Hepatic stellate cell (primary cell): ENCODE results near the gene SLC28A3.

ENCODE experiments used
- DNase-seq: peaks from one replicate; pipeline ENCODE4 v3.0.0; 2011; ENCODE audit warnings: low spot score

The SLC28A3 gene

GRCh38 chr9:84339962-84340361 is 596 bp downstream of the SLC28A3 start:
- DNase-seq: no peak

GRCh38 chr9:84339503-84339902 is 1.1 kb downstream of the SLC28A3 start:
- DNase-seq: no peak

DNA sequence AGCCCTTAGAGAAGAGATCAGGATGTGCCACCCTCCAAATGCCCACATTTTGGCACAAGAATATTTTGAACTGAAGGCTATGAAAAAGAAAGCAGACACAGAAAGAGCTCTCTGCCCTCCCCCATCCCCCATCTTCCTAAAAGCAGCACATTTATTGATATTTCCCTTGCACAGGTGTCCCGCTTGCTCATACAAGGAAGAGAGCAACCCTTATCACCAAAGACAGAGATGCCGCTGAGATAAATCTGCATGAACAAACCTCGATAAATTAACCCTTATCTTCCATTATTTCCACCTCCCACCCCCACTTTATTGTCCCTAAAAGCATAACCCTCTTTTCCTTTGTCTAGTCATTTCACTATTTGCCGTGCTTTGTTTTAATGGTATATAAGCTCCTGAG is 1.8 kb downstream of the SLC28A3 start:
- DNase-seq: no peak

DNA sequence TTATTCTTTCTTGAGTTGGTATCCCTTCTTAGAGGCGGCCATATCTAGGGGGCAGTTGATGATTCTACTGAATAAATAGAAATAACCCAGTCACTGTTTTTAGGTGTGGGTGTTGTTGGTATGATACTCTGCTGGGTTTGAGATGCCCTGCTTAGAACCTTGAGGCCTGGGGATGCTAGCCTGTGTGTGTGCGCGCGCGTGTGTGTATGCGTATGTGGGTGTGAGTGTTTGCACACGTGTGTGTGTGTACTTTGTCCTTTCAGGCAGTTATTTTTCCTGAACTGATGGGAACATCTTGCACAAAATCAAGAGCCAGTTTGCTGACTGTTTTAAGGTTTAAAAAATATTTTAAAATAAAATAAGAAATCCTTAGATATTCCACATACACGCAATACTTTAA is 3.3 kb downstream of the SLC28A3 start:
- no peak for DNase-seq

DNA sequence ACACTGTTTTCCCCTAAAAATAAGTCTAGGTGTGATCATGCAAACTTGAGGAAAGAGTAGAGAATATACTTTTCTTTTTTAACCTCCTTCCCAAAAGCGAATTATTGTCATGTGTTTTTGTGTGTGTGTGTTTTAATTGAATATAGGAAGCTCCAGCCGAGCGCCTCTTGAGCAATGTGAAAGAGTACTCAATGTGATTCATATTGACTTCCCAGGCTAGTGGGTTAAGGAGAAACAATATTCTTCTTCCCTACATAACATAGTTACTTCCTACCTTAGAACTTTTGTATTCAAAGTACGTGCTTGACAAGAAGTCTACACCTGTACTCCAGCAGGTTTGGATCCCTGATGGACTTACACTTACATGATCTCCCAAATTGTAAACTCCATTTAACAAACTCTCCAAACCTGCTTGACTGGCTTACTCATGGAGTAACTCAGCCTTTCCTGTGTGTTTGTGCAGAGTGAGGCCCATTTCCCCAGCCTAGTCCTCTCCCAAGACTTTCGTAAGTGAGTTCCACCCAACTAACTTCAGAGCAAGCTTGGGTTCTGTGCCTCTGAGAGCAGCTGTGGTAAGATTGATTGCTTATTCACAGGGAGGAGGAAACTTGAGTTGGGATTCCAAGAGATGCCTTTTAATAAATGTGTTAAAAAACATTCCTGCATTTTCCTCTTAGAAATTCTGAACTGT is 9.3 kb downstream of the SLC28A3 start:
- DNase-seq: no peak

DNA sequence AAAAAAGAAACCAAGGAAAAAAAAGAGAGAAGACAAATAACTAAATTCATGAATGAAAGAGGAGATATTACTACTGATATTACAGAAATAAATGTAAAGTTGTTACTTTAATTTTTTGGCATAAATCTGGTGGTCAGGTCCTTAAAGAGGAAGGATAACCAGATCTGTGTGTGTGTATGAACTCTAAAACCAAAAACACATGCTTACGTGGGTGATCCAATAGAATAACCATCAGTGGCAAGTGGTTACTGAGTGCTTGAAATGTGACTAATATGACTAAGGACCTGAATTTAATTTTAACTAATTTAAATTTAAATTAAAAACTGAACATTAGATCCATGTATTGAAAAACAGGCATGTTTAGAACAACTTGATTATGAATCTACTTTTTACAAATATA is 10.3 kb downstream of the SLC28A3 start:
- DNase-seq: no peak

- DNase-seq: no peak
These were observed 13.4 kb downstream of the SLC28A3 start for GRCh38 chr9:84327184-84327583.

GRCh38 chr9:84325347-84325973 is 15.1 kb downstream of the SLC28A3 start:
- DNase-seq: no peak

DNA sequence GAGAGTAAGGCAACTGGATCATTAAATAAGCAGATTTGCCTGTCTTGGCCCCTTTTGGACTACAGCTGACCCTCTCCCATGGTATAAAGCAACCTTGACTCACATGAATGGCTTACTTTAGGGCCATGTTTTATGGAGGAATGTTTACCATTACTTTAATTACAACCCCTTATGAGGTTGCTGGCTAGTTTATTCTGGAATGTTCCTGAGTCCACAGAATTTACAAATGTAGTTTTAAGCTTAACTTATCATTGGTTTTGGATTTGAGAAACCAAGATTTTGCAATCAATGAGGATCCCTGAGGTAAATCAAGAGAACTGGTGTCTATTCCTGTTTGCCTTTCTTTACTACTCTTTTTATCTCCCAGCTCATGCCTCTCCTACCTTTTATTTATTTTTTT is 15.7 kb downstream of the SLC28A3 start:
- no peak for DNase-seq

DNA sequence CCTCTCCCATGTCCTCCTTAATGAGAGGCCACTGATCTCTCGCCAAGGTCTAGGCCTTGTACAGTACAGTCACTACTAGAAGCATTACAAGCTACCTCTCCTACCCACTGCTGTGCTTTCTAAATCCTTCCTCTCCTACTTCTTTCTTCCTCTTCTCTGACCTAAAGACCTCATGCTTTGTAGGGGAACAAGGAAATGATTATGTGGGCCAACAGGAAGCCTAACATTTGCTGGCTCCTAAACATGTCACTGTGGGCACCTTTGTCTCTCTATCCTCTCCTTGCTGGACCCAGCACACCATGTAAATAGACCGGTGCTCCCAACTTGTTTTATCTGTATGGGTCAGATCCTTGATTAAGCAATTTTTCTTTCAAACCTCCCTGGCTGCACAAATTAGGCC is 16.7 kb downstream of the SLC28A3 start:
- no peak for DNase-seq

GRCh38 chr9:84322828-84323227 is 17.7 kb downstream of the SLC28A3 start:
- DNase-seq: peak; percentile 68

GRCh38 chr9:84320231-84320630 is 20.3 kb downstream of the SLC28A3 start:
- no peak for DNase-seq

DNA sequence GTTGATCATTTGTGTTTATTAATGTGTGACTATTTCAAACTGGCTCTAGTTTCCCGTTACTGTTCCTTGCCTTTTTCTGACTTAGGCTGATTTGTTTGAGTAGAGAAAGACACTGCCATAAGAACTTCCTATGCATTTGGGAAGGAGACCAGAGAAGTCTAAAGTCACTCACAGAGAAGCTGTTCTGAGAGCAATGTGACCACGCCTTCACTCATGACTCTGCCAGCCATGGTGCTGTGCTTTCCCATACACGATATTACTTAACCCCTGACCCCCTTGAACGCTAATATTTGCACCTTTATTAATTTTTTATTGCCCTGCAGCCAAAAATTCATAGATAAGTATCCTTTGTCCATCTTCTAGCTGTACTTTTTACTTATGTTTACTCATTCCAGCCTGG is 20.9 kb downstream of the SLC28A3 start:
- no peak for DNase-seq

DNA sequence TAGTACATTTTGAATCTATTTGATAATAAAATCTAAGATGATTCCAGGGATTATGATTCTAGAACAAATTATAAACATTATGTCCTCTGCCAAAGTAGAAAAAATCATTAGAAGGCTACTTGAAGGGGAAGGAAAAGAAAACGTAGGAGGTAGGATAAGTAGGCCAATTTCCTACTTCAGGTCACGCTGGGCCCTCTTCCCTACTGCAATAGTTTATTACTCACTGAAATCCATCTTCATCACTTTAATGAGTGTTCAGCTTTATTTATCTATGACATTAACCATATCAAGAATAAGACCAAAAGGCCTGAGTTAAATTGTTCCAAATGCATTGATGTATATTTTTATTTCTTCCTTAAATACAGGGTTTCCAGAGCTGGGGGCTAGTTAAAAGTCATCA is 21.6 kb downstream of the SLC28A3 start:
- no peak for DNase-seq

- no peak for DNase-seq
These were observed 23.0 kb downstream of the SLC28A3 start for GRCh38 chr9:84317563-84317962.

- DNase-seq: peak; percentile 38
These were observed 25.2 kb downstream of the SLC28A3 start for GRCh38 chr9:84315278-84315877.

DNA sequence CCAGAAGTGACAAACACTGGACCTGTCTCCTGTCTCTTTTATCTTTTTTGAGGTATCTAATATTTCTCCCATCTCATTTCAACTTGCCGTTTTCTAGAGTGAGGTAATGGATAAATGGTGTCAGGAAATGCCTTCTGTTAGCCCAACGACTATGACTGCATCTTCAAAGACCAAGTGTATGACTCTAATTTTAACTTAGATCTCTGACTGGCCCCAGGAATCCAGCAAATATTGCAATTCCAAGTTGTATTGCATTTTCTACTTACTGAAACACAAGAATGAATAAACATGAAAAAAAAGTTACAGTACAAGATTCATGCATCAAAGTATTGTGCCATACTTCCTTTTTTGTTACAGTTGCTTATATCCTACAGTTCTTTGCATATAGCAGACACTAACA is 26.3 kb downstream of the SLC28A3 start:
- no peak for DNase-seq

DNA sequence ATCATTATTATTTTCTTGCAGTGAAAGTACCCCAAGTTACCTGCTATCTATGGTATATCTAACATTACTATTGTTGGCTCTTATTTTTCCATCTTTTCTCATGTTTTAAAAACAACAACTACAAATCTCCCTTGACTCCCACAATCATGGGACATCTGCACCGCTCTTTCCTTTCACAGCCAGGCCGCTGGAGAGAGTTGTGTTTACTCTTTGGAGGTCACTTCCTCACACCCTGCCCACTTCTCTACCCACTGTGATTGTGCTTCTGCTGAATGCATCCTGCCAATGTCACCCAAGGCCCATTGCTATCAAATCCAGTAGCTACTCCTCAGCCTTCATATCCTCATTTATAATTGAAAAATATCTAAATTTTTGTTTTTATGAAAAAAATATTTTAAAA is 29.7 kb downstream of the SLC28A3 start:
- no peak for DNase-seq

DNA sequence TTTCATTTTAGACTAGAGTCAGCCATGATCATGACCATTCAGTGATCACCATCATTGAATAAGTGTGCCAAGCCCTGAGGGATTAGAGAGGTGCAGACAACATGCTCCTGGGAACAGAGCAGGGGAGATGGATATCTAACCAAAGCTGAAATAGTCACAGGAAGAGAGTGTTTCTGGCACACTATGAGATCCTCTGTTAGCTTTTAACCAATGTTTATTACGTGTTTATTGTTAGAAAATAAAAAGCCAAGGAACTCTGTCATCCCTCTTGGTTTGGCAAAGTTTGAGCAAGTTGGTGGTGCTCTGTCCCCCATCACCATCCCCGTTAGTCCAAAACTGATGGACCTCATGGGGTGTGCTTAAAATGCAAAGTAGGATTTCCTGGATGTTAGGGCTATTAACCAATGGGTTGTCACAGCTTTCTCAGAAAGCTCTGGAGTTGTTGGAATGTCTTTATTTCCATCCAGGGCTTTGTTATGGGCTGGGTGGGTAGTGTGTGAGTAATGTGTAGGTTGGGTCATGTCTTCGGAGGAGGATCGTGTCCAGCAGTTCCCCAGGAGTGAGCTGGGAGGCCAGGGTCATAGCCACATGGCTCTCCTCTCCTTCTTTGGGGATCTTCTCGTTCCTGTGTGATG is 34.9 kb downstream of the SLC28A3 start:
- DNase-seq: no peak

GRCh38 chr9:84304166-84304565 is 36.4 kb downstream of the SLC28A3 start:
- no peak for DNase-seq

- no peak for DNase-seq
These were observed 37.5 kb downstream of the SLC28A3 start for GRCh38 chr9:84303061-84303460.

DNA sequence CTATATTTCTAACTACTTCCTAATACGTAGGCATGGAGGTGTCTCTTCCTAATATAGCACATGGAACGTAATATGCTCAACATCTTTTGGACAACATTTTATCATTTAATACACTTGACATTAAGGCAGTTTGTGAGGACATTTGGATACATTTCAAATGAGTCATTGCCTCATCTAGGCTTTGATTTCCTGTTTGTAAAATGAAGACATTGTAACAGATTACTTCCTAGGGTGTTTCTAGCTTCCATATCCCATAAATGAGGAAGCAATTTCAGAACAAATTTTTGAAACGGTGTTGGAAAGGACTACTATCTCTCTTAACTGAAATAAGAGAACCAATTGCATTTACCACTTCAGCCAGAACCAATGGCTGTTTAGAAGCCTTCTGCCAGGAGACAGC is 38.7 kb downstream of the SLC28A3 start:
- peak; percentile 12 for DNase-seq

DNA sequence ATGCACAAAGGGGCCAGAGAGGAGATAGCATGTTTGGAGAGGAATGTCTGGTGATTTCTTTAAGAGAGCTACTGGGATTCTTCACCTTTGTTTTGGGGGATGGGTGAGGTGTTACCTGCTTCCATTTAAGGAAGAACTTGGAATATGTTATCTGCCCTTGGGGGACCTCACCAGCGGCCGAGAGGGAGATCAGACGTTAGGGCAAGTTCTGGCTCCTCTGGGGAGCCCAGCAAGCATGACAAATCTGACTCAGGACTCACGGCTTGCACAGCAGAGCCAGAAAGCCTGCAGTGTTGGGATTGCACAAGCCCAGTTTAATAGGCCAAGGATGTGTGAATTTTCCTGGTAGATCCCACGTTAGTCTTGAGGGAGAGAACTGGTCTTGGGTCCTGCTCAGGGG is 40.3 kb downstream of the SLC28A3 start:
- no peak for DNase-seq
